ENCODE data around the gene PRSS57. TPM values are rescaled to one million over a fixed set of nuclear protein-coding genes. Genes with fewer than 3 reads are reported as not detected.

The PRSS57 gene
- polyA plus RNA-seq (2012; rRNA removed): not detected in 2 replicates
- polyA plus RNA-seq (2012; cell fraction: cytosol; rRNA removed): not detected in 2 replicates
- polyA plus RNA-seq (2012; cell fraction: nucleus; rRNA removed): 0.05 and 0.14 TPM in 2 replicates

- H3K4me3 ChIP-seq (ENCODE audit: low read depth in 2 of 2, low read length in 1 of 2): no peak within 1 kb of the TSS
- H3K27ac ChIP-seq (ENCODE audit: low read depth in 2 of 2, low read length in 1 of 2): no peak within 1 kb of the TSS
- POLR2A ChIA-PET: no interaction called here
- WGBS (ENCODE audit: low lambda C conversion rate): 72% methylated on average over 14 of the region's 31 CpGs
- no peaks in the 10 kb centered on the region for H3F3A ChIP-seq (replicated peaks; ENCODE audit: insufficient read depth)
- no peaks in the 10 kb centered on the region for H3K9me3 ChIP-seq
- no peaks in the 10 kb centered on the region for H3K4me1 ChIP-seq (ENCODE audit: control insufficient read depth in 1 of 2, insufficient read depth in 2 of 2, low read depth in 1 of 2, low read length in 1 of 2)
- TF ChIP-seq RXRA (IDR thresholded peaks at IDR 0.05; ENCODE audit: borderline replicate concordance, low read depth): no peak
- TF ChIP-seq USF2 (IDR thresholded peaks at IDR 0.05; ENCODE audit: borderline replicate concordance, low read depth, low read length): no peak
- no peak for TF ChIP-seq FOXJ3 (CRISPR knock-in tag; IDR thresholded peaks at IDR 0.05)
- TF ChIP-seq IRF3 (IDR thresholded peaks at IDR 0.05; ENCODE audit: low read depth, low read length): no peak
- no peak for TF ChIP-seq ZBTB33 (IDR thresholded peaks at IDR 0.05; ENCODE audit: borderline replicate concordance, low read depth)
- no peak for TF ChIP-seq YY1 (IDR thresholded peaks at IDR 0.05; ENCODE audit: low read depth)
- no peak for TF ChIP-seq TCF12 (IDR thresholded peaks at IDR 0.05)
- no peak for TF ChIP-seq POLR2AphosphoS5 (IDR thresholded peaks at IDR 0.05; ENCODE audit: low read depth, low read length)
- no peak for TF ChIP-seq TEAD4 (IDR thresholded peaks at IDR 0.05; ENCODE audit: borderline replicate concordance, insufficient read depth)
- TF ChIP-seq PBX3 (IDR thresholded peaks at IDR 0.05): no peak
- no peak for TF ChIP-seq SMC3 (IDR thresholded peaks at IDR 0.05; ENCODE audit: low read depth, low read length)
- no peak for TF ChIP-seq ELF1 (IDR thresholded peaks at IDR 0.05)
- no peak for TF ChIP-seq REST (IDR thresholded peaks at IDR 0.05; ENCODE audit: low read depth, low read length)
- TF ChIP-seq TAF1 (IDR thresholded peaks at IDR 0.05; ENCODE audit: borderline replicate concordance, low read depth, low read length): no peak
- TF ChIP-seq RAD21 (IDR thresholded peaks at IDR 0.05; ENCODE audit: low read length): no peak
- TF ChIP-seq EZH2phosphoT487 (IDR thresholded peaks at IDR 0.05; ENCODE audit: borderline replicate concordance, low read depth): no peak
- no peak for TF ChIP-seq NRF1 (IDR thresholded peaks at IDR 0.05; ENCODE audit: low read depth, low read length)
- no peak for TF ChIP-seq MAX (IDR thresholded peaks at IDR 0.05; ENCODE audit: low read depth)
- no peak for TF ChIP-seq GATA2 (CRISPR knock-in tag; IDR thresholded peaks at IDR 0.05)
- no peaks in the 10 kb centered on the region for H3K27me3 ChIP-seq (ENCODE audit: insufficient read depth)
- no peak within 1 kb of the TSS for H3K9ac ChIP-seq
- no peaks in the 10 kb centered on the region for H3K79me2 ChIP-seq (ENCODE audit: insufficient read depth)
- no peaks in the 10 kb centered on the region for H3K36me3 ChIP-seq (replicated peaks in 1 of 2; ENCODE audit: control insufficient read depth in 1 of 2, insufficient read depth in 2 of 2, low read length in 1 of 2)
- CTCF ChIA-PET: no interaction called here
- no peak for DNase-seq
- no peak within 1 kb of the TSS for H3K4me2 ChIP-seq
- H4K20me1 ChIP-seq (ENCODE audit: insufficient read depth): no peaks in the 10 kb centered on the region
- H2AFZ ChIP-seq (ENCODE audit: low read depth): no peak within 1 kb of the TSS
- H3K9me2 ChIP-seq: no peaks in the 10 kb centered on the region
Observed at GRCh38 chr19:695352-695949, at the start of gene PRSS57. Gene PRSS57, minus strand, starts transcription at chr19:695452. Its CDS starts 22 bp downstream, at chr19:695430.
